ENCODE results near the gene ZNF484. TPM values are rescaled to one million over a fixed set of nuclear protein-coding genes. Genes with fewer than 3 reads are reported as not detected.
"Not testable (repeated sequence)": the region's sequence is repeated elsewhere in the genome, so short reads cannot be mapped to it uniquely, and the experiment has no call there.

ZNF484 gene
- total and polyA plus RNA-seq, 4 experiments from 2014 or later = 4.3 to 24.7 (median 13.7) TPM

- Histone ChIP-seq H3K27ac (ENCODE audit: low read depth, low read length) (no peak overlapping the region), H3K36me3 (ENCODE audit: insufficient read depth, low read length) (peaks cover 8% of the 10 kb centered on the region), H3K27me3 (ENCODE audit: insufficient read depth, low read length) (no peaks in the 10 kb centered on the region), H3K4me1 (ENCODE audit: insufficient read depth, low read length) (peaks cover 3% of the 10 kb centered on the region), H3K4me3 (ENCODE audit: low read length in 2 of 2) (no peak overlapping the region), H3K9me3 (ENCODE audit: control insufficient read depth in 1 of 2, low read length in 2 of 2) (no peaks in the 10 kb centered on the region)
- H3K27me3 Mint-ChIP-seq = no peaks in the 10 kb centered on the region
- peaks cover 0 to 3% (median 0%) of the 10 kb centered on the region in 8 donors for H3K9me3 Mint-ChIP-seq
- DNase-seq = no peak
- peaks cover 71 to 84% of the 10 kb centered on the region in 2 donors for H3K36me3 Mint-ChIP-seq
- ChIA-PET CTCF (ENCODE audit: partially characterized antibody) (interaction anchor here (1.4 kb wide), 1 partner anchor 9 kb away, joined by 5 read pairs; no protein-coding TSS in a partner anchor), POLR2A (ENCODE audit: partially characterized antibody) (no interaction called here)
- intact Hi-C loops (cut with micrococcal nuclease) = loop anchor here (5.0 kb wide), 1 partner anchor 39 kb away; no protein-coding TSS in a partner anchor
- no peak overlapping the region for H3K27ac Mint-ChIP-seq
- H3K4me3 Mint-ChIP-seq = no peak overlapping the region
- peaks cover 26 to 50% (median 43%) of the 10 kb centered on the region in 4 donors for H3K4me1 Mint-ChIP-seq
Observed at GRCh38 chr9:92860867-92861266, 17.0 kb downstream of the ZNF484 start.

- intact Hi-C loops (cut with micrococcal nuclease) = loop anchor here (5.0 kb wide), 1 partner anchor 670 kb away; no protein-coding TSS in a partner anchor
- H3K4me1 Mint-ChIP-seq = peaks cover 14 to 30% (median 21%) of the 10 kb centered on the region in 4 donors
- DNase-seq = no peak
- H3K27me3 Mint-ChIP-seq = no peaks in the 10 kb centered on the region
- Histone ChIP-seq H3K36me3 (ENCODE audit: insufficient read depth, low read length) (peaks cover 27% of the 10 kb centered on the region), H3K4me3 (ENCODE audit: low read length in 2 of 2) (no peak overlapping the region), H3K9me3 (ENCODE audit: control insufficient read depth in 1 of 2, low read length in 2 of 2) (no peaks in the 10 kb centered on the region), H3K4me1 (ENCODE audit: insufficient read depth, low read length) (peaks cover 3% of the 10 kb centered on the region), H3K27me3 (ENCODE audit: insufficient read depth, low read length) (no peaks in the 10 kb centered on the region), H3K27ac (ENCODE audit: low read depth, low read length) (no peak overlapping the region)
- CTCF ChIA-PET (ENCODE audit: partially characterized antibody) = interaction anchor here (1.0 kb wide), 1 partner anchor 28 kb away, joined by 4 read pairs; no protein-coding TSS in a partner anchor
- POLR2A ChIA-PET (ENCODE audit: partially characterized antibody) = no interaction called here
- peak overlapping the region in 3 of 7 donors; percentile 9 to 24 (median 10) for H3K27ac Mint-ChIP-seq
- no peak overlapping the region for H3K4me3 Mint-ChIP-seq
- peaks cover 0 to 6% (median under 1%) of the 10 kb centered on the region in 8 donors for H3K9me3 Mint-ChIP-seq
- H3K36me3 Mint-ChIP-seq = peaks cover 72 to 80% of the 10 kb centered on the region in 2 donors
Observed at GRCh38 chr9:92857236-92857635, 20.6 kb downstream of the ZNF484 start.

GRCh38 chr9:92853716-92854115 is 24.1 kb downstream of the ZNF484 start:
- Mint-ChIP-seq H3K27me3 (no peaks in the 10 kb centered on the region), H3K27ac (no peak overlapping the region), H3K36me3 (peaks cover 74 to 85% of the 10 kb centered on the region in 2 donors), H3K4me1 (peaks cover 0 to 5% (median under 1%) of the 10 kb centered on the region in 4 donors), H3K9me3 (peaks cover 0 to 27% (median 14%) of the 10 kb centered on the region in 8 donors), H3K4me3 (no peak overlapping the region)
- H3K4me1 ChIP-seq (ENCODE audit: insufficient read depth, low read length) = no peaks in the 10 kb centered on the region
- POLR2A ChIA-PET (ENCODE audit: partially characterized antibody) = interaction anchor here (1.1 kb wide), 1 partner anchor 14 kb away, joined by 3 read pairs; no protein-coding TSS in a partner anchor
- CTCF ChIA-PET (ENCODE audit: partially characterized antibody) = no interaction called here
- no peaks in the 10 kb centered on the region for H3K9me3 ChIP-seq (ENCODE audit: control insufficient read depth in 1 of 2, low read length in 2 of 2)
- H3K4me3 ChIP-seq (ENCODE audit: low read length in 2 of 2) = no peak overlapping the region
- H3K27ac ChIP-seq (ENCODE audit: low read depth, low read length) = no peak overlapping the region
- H3K36me3 ChIP-seq (ENCODE audit: insufficient read depth, low read length) = peaks cover 31% of the 10 kb centered on the region
- intact Hi-C loops (cut with micrococcal nuclease) = no loop called here
- H3K27me3 ChIP-seq (ENCODE audit: insufficient read depth, low read length) = no peaks in the 10 kb centered on the region
- DNase-seq = no peak

- peak in 2 of 5 donors; percentile 4 to 5 for DNase-seq
- no peaks in the 10 kb centered on the region for H3K4me1 ChIP-seq (ENCODE audit: insufficient read depth, low read length)
- intact Hi-C loops (cut with micrococcal nuclease) = no loop called here
- ChIA-PET CTCF (ENCODE audit: partially characterized antibody) (interaction anchor here (0.7 to 1.9 kb wide), 6 partner anchors 9 to 152 kb away, joined by 3 to 6 read pairs (median 4); partner anchors contain the start of gene FGD3), POLR2A (ENCODE audit: partially characterized antibody) (interaction anchor here (1.0 to 1.4 kb wide), 3 partner anchors 103 to 177 kb away, joined by 3 to 8 read pairs (median 4); no protein-coding TSS in a partner anchor)
- H3K4me1 Mint-ChIP-seq = peaks cover 0 to 5% (median 0%) of the 10 kb centered on the region in 4 donors
- peaks cover 0 to 24% of the 10 kb centered on the region in 2 donors for H3K9me3 ChIP-seq (ENCODE audit: control insufficient read depth in 1 of 2, low read length in 2 of 2)
- H3K27ac Mint-ChIP-seq = peak overlapping the region in 2 of 7 donors; percentile 3 to 19
- H3K27ac ChIP-seq (ENCODE audit: low read depth, low read length) = no peak overlapping the region
- H3K4me3 Mint-ChIP-seq = no peak overlapping the region
- H3K4me3 ChIP-seq (ENCODE audit: low read length in 2 of 2) = no peak overlapping the region
- H3K36me3 ChIP-seq (ENCODE audit: insufficient read depth, low read length) = peaks cover 44% of the 10 kb centered on the region
- H3K27me3 Mint-ChIP-seq = no peaks in the 10 kb centered on the region
- H3K36me3 Mint-ChIP-seq = peaks cover 84 to 87% of the 10 kb centered on the region in 2 donors
- H3K27me3 ChIP-seq (ENCODE audit: insufficient read depth, low read length) = no peaks in the 10 kb centered on the region
- H3K9me3 Mint-ChIP-seq = peaks cover 0 to 55% (median 40%) of the 10 kb centered on the region in 8 donors
Observed at GRCh38 chr9:92850898-92851297, 26.9 kb downstream of the ZNF484 start.

GRCh38 chr9:92848740-92849139 is 29.1 kb downstream of the ZNF484 start:
- intact Hi-C loops (cut with micrococcal nuclease); H3K27ac ChIP-seq (ENCODE audit: low read depth, low read length); H3K27ac Mint-ChIP-seq; H3K4me1 Mint-ChIP-seq; CTCF ChIA-PET (ENCODE audit: partially characterized antibody); H3K27me3 Mint-ChIP-seq; H3K27me3 ChIP-seq (ENCODE audit: insufficient read depth, low read length); H3K4me3 ChIP-seq (ENCODE audit: low read length in 2 of 2); H3K4me3 Mint-ChIP-seq; POLR2A ChIA-PET (ENCODE audit: partially characterized antibody); H3K4me1 ChIP-seq (ENCODE audit: insufficient read depth, low read length); DNase-seq: not testable (repeated sequence)
- Histone ChIP-seq H3K36me3 (ENCODE audit: insufficient read depth, low read length) (peaks cover 31% of the 10 kb centered on the region), H3K9me3 (ENCODE audit: control insufficient read depth in 1 of 2, low read length in 2 of 2) (peaks cover 0 to 38% of the 10 kb centered on the region in 2 donors)
- Mint-ChIP-seq H3K36me3 (peaks cover 84 to 88% of the 10 kb centered on the region in 2 donors), H3K9me3 (peaks cover 0 to 76% (median 57%) of the 10 kb centered on the region in 8 donors)

- H3K9me3 Mint-ChIP-seq = peaks cover 0 to 91% (median 68%) of the 10 kb centered on the region in 8 donors
- no peaks in the 10 kb centered on the region for H3K4me1 Mint-ChIP-seq
- no peaks in the 10 kb centered on the region for H3K27me3 Mint-ChIP-seq
- peaks cover 74 to 81% of the 10 kb centered on the region in 2 donors for H3K36me3 Mint-ChIP-seq
- no peak overlapping the region for H3K27ac Mint-ChIP-seq
- DNase-seq = peak in 1 of 5 donors; percentile 5
- Histone ChIP-seq H3K9me3 (ENCODE audit: control insufficient read depth in 1 of 2, low read length in 2 of 2) (peaks cover 0 to 41% of the 10 kb centered on the region in 2 donors), H3K36me3 (ENCODE audit: insufficient read depth, low read length) (peaks cover 24% of the 10 kb centered on the region), H3K27me3 (ENCODE audit: insufficient read depth, low read length) (no peaks in the 10 kb centered on the region), H3K27ac (ENCODE audit: low read depth, low read length) (no peak overlapping the region), H3K4me1 (ENCODE audit: insufficient read depth, low read length) (no peaks in the 10 kb centered on the region), H3K4me3 (ENCODE audit: low read length in 2 of 2) (no peak overlapping the region)
- CTCF ChIA-PET (ENCODE audit: partially characterized antibody) = no interaction called here
- intact Hi-C loops (cut with micrococcal nuclease) = no loop called here
- no peak overlapping the region for H3K4me3 Mint-ChIP-seq
- POLR2A ChIA-PET (ENCODE audit: partially characterized antibody) = no interaction called here
Observed at GRCh38 chr9:92846662-92847145, 31.1 kb downstream of the ZNF484 start.

GRCh38 chr9:92838411-92838810 is 39.4 kb downstream of the ZNF484 start:
- H3K27ac ChIP-seq (ENCODE audit: low read depth, low read length); H3K4me1 ChIP-seq (ENCODE audit: insufficient read depth, low read length); H3K9me3 ChIP-seq (ENCODE audit: control insufficient read depth in 1 of 2, low read length in 2 of 2); H3K4me3 Mint-ChIP-seq; CTCF ChIA-PET (ENCODE audit: partially characterized antibody); H3K4me3 ChIP-seq (ENCODE audit: low read length in 2 of 2); H3K36me3 ChIP-seq (ENCODE audit: insufficient read depth, low read length); H3K27ac Mint-ChIP-seq; H3K27me3 Mint-ChIP-seq; DNase-seq; intact Hi-C loops (cut with micrococcal nuclease); H3K27me3 ChIP-seq (ENCODE audit: insufficient read depth, low read length); POLR2A ChIA-PET (ENCODE audit: partially characterized antibody); H3K4me1 Mint-ChIP-seq: not testable (repeated sequence)
- H3K9me3 Mint-ChIP-seq = peaks cover 2 to 83% (median 62%) of the 10 kb centered on the region in 8 donors
- peaks cover 21 to 33% of the 10 kb centered on the region in 2 donors for H3K36me3 Mint-ChIP-seq
